Activated naive CD8-positive, alpha-beta T cell treated with anti-CD3 and anti-CD28 coated beads, Interleukin-2, amount 50 U/mL, for 24 hours (primary cell): ENCODE measurements around the gene ALX4.
A peak's percentile ranks its signal among the peaks of the same experiment; 100 is the strongest.

Experiments
- ATAC-seq: fragments of 150-1000 bp; cut with Tn5 transposase; one replicate; pipeline ENCODE4 v1.10.0; 2021
- DNase-seq: peaks from one replicate; pipeline ENCODE4 v3.0.0; 2021
- H3K27ac Mint-ChIP-seq: one replicate; pipeline ENCODE4 v1.8.0; 2021; ENCODE audit warnings: mild to moderate bottlenecking, mixed read lengths
- H3K27me3 Mint-ChIP-seq: one replicate; pipeline ENCODE4 v1.8.0; 2021; ENCODE audit warnings: mixed read lengths
- H3K36me3 Mint-ChIP-seq: one replicate; pipeline ENCODE4 v1.8.0; 2021; ENCODE audit warnings: low read depth, mixed read lengths
- H3K4me1 Mint-ChIP-seq: one replicate; pipeline ENCODE4 v1.8.0; 2021; ENCODE audit warnings: mixed read lengths
- H3K4me3 Mint-ChIP-seq: one replicate; pipeline ENCODE4 v1.8.0; 2021; ENCODE audit warnings: mild to moderate bottlenecking, moderate library complexity, mixed read lengths
- H3K9me3 Mint-ChIP-seq: one replicate; pipeline ENCODE4 v1.8.0; 2021; ENCODE audit warnings: mixed read lengths

Gene ALX4

GRCh38 chr11:44309478-44310205, at the start of gene ALX4:
Gene ALX4 (minus strand): TSS chr11:44310139. CDS start chr11:44310062, 77 bp downstream.
- no peak for ATAC-seq
- no peak within 1 kb of the TSS for H3K4me3 Mint-ChIP-seq
- peaks cover 91% of the 10 kb centered on the region for H3K27me3 Mint-ChIP-seq
- no peaks in the 10 kb centered on the region for H3K36me3 Mint-ChIP-seq
- no peak within 1 kb of the TSS for H3K27ac Mint-ChIP-seq
- DNase-seq = peak; percentile 27
- H3K4me1 Mint-ChIP-seq = peaks cover 29% of the 10 kb centered on the region
- H3K9me3 Mint-ChIP-seq = no peaks in the 10 kb centered on the region

GRCh38 chr11:44359162-44359561, 49.2 kb upstream of the ALX4 start:
- DNase-seq (no peak), ATAC-seq (no peak)
- H3K9me3 Mint-ChIP-seq = no peaks in the 10 kb centered on the region
- H3K4me3 Mint-ChIP-seq = no peak overlapping the region
- no peaks in the 10 kb centered on the region for H3K4me1 Mint-ChIP-seq
- peaks cover 17% of the 10 kb centered on the region for H3K27me3 Mint-ChIP-seq
- no peak overlapping the region for H3K27ac Mint-ChIP-seq
- no peaks in the 10 kb centered on the region for H3K36me3 Mint-ChIP-seq

GRCh38 chr11:44358713-44359112, 48.8 kb upstream of the ALX4 start:
- DNase-seq (no peak), ATAC-seq (no peak)
- H3K36me3 Mint-ChIP-seq = no peaks in the 10 kb centered on the region
- H3K4me1 Mint-ChIP-seq = no peaks in the 10 kb centered on the region
- no peak overlapping the region for H3K4me3 Mint-ChIP-seq
- H3K27ac Mint-ChIP-seq = no peak overlapping the region
- no peaks in the 10 kb centered on the region for H3K9me3 Mint-ChIP-seq
- peaks cover 17% of the 10 kb centered on the region for H3K27me3 Mint-ChIP-seq

DNA sequence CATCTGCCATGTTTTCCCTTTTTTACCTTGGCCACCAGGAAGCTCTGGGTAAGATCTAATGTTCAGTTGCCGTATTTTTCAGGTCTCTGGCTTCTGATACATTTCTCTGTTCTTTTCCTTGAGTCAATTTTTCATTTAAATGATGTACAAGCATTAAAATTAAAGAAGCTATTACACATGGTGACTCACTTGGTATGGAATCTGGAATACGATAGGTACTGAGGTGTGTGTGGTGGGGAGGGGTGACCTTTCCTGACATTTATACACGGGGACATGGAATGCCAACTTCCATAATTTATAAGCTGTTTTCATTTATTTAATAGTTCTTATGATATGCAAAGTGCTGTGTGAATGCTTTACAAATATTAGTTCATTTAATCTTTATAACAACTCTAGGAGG, 47.8 kb upstream of the ALX4 start:
- Mint-ChIP-seq H3K4me3 (no peak overlapping the region), H3K9me3 (no peaks in the 10 kb centered on the region), H3K4me1 (no peaks in the 10 kb centered on the region), H3K36me3 (no peaks in the 10 kb centered on the region), H3K27me3 (peaks cover 17% of the 10 kb centered on the region), H3K27ac (no peak overlapping the region)
- ATAC-seq (no peak), DNase-seq (no peak)

GRCh38 chr11:44356351-44356750, 46.4 kb upstream of the ALX4 start:
- peaks cover 22% of the 10 kb centered on the region for H3K27me3 Mint-ChIP-seq
- H3K4me1 Mint-ChIP-seq = no peaks in the 10 kb centered on the region
- ATAC-seq = no peak
- H3K36me3 Mint-ChIP-seq = no peaks in the 10 kb centered on the region
- H3K27ac Mint-ChIP-seq = no peak overlapping the region
- H3K4me3 Mint-ChIP-seq = no peak overlapping the region
- H3K9me3 Mint-ChIP-seq = no peaks in the 10 kb centered on the region
- no peak for DNase-seq

GRCh38 chr11:44351898-44352498, 42.1 kb upstream of the ALX4 start:
- DNase-seq = no peak
- peaks cover 26% of the 10 kb centered on the region for H3K27me3 Mint-ChIP-seq
- peaks cover 2% of the 10 kb centered on the region for H3K4me1 Mint-ChIP-seq
- no peak for ATAC-seq
- no peak overlapping the region for H3K4me3 Mint-ChIP-seq
- H3K27ac Mint-ChIP-seq = no peak overlapping the region
- no peaks in the 10 kb centered on the region for H3K9me3 Mint-ChIP-seq
- no peaks in the 10 kb centered on the region for H3K36me3 Mint-ChIP-seq

DNA sequence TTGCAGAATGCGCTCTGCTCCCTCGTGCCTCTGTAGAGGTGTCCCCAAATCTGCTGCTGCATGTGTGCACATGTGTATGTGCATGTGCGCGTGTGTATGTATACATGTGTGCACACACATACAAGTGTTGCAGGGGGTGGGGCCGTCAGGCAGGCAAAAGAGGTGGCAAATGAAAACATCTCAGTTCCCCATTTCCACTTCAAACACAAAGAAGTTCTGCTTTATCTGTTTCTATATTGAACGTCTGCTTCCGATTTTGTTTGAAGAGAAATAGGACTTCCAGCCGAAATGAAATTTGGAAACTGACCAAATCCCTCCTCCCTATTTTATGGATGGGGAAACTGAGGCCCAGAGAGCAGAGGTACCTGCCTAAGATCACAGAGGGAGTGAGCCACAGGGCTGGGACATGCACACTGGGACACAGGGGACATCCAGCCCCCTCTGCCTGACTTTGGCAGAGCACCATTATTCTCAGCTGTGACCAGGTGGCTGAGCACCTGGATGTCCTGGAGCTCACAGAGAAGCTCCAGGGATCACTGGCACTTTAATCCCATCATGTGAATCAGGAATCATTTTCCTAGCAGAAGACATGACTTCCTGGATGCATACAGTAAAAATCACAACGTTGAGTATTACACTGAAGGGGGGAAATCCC, 41.2 kb upstream of the ALX4 start:
- no peaks in the 10 kb centered on the region for H3K9me3 Mint-ChIP-seq
- H3K4me3 Mint-ChIP-seq = no peak overlapping the region
- no peak for ATAC-seq
- H3K27ac Mint-ChIP-seq = no peak overlapping the region
- no peak for DNase-seq
- H3K36me3 Mint-ChIP-seq = no peaks in the 10 kb centered on the region
- H3K4me1 Mint-ChIP-seq = peaks cover 2% of the 10 kb centered on the region
- peaks cover 28% of the 10 kb centered on the region for H3K27me3 Mint-ChIP-seq

DNA sequence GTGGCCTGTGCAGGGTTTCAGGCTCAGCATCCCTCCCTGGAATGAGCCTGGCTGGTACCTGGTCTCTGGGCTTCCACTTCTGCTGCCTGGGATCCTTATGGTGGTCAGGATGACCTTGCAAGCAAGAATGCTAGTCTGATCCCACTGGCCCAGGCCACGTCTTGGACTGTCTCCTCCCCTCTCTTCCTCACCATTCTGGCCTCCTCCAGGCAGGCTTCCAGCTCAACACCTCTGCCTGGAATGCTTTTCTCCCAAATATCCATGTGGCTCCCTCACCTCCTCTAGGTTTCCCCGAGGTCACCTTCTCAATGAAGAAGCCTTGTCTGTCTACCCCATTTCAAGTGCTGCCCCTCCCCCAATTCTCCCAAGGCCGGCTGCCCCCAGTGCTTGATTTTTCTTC, 39.4 kb upstream of the ALX4 start:
- DNase-seq = no peak
- no peaks in the 10 kb centered on the region for H3K36me3 Mint-ChIP-seq
- H3K4me3 Mint-ChIP-seq = no peak overlapping the region
- peaks cover 30% of the 10 kb centered on the region for H3K27me3 Mint-ChIP-seq
- H3K9me3 Mint-ChIP-seq = no peaks in the 10 kb centered on the region
- no peak overlapping the region for H3K27ac Mint-ChIP-seq
- peaks cover 2% of the 10 kb centered on the region for H3K4me1 Mint-ChIP-seq
- ATAC-seq = no peak

DNA sequence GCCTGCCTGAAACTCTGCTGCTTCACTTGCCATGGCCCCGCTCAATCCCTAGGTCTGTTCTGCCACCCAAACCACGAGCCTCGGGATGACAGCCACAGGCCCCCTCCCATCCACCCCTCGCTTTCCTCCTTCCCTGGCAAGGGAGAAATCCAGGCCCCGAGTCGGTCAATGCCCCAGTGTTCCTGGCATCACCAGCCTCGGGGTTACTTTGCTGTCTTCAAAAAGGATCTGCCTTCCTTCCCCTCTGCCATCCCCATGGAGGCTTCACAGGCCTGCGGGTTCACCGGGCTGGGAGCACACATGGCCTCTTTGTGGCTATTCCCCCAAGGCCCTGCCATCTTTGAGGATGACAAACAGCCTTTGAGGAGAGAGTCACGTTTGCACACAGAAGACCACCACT, 38.8 kb upstream of the ALX4 start:
- H3K4me1 Mint-ChIP-seq = peaks cover 2% of the 10 kb centered on the region
- H3K27me3 Mint-ChIP-seq = peaks cover 30% of the 10 kb centered on the region
- H3K9me3 Mint-ChIP-seq = no peaks in the 10 kb centered on the region
- no peaks in the 10 kb centered on the region for H3K36me3 Mint-ChIP-seq
- ATAC-seq = no peak
- H3K27ac Mint-ChIP-seq = no peak overlapping the region
- no peak for DNase-seq
- no peak overlapping the region for H3K4me3 Mint-ChIP-seq

DNA sequence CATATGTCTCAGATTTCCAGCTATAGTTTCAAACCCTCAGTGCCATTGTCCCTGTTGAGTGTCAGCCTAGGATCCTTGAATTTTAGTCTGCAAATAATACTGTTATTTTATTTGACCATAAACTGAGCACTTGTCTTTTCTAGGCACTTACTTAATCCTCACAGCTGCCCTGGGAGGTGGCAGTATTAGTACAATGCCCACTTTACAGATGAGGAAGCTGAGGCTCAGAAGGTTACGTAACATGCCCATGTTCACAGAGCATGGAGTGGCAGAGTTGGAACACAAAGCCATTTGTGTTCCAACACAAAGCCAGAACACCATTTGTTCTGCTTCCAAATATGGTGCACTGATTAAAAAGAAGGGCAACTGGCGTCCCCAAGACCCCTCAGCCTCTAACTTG, 38.2 kb upstream of the ALX4 start:
- peaks cover 2% of the 10 kb centered on the region for H3K4me1 Mint-ChIP-seq
- H3K4me3 Mint-ChIP-seq = no peak overlapping the region
- ATAC-seq (no peak), DNase-seq (no peak)
- no peaks in the 10 kb centered on the region for H3K36me3 Mint-ChIP-seq
- no peak overlapping the region for H3K27ac Mint-ChIP-seq
- H3K27me3 Mint-ChIP-seq = peaks cover 30% of the 10 kb centered on the region
- H3K9me3 Mint-ChIP-seq = no peaks in the 10 kb centered on the region

- Mint-ChIP-seq H3K36me3 (no peaks in the 10 kb centered on the region), H3K27ac (no peak overlapping the region), H3K4me1 (peaks cover 2% of the 10 kb centered on the region), H3K9me3 (no peaks in the 10 kb centered on the region), H3K27me3 (peaks cover 30% of the 10 kb centered on the region), H3K4me3 (no peak overlapping the region)
- DNase-seq (no peak), ATAC-seq (no peak)
These were observed 37.6 kb upstream of the ALX4 start for GRCh38 chr11:44347538-44347937.

GRCh38 chr11:44346983-44347382, 37.0 kb upstream of the ALX4 start:
- no peaks in the 10 kb centered on the region for H3K36me3 Mint-ChIP-seq
- no peak overlapping the region for H3K4me3 Mint-ChIP-seq
- H3K27ac Mint-ChIP-seq = no peak overlapping the region
- H3K27me3 Mint-ChIP-seq = peaks cover 27% of the 10 kb centered on the region
- DNase-seq (no peak), ATAC-seq (no peak)
- no peaks in the 10 kb centered on the region for H3K9me3 Mint-ChIP-seq
- peaks cover 2% of the 10 kb centered on the region for H3K4me1 Mint-ChIP-seq

DNA sequence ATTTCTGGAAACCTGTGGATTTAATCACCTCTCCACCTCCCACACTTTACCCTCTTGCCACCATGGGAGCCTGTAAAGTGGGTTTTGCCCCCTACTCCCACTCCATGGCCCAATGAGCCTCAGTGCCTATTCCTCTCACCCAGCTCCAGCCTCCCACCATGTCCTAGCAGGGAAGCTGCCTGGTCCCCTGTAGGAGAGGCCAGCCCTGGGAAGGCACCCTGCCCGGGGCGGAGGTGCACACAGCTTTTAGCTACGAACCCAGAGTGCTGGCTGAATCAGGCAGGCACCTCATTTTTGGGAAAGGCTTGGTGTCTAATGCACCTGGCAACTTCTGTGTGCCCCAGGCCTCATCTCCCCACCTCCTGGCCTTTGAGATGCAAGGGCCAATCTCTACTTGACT, 35.8 kb upstream of the ALX4 start:
- Mint-ChIP-seq H3K36me3 (no peaks in the 10 kb centered on the region), H3K4me1 (peaks cover 1% of the 10 kb centered on the region), H3K4me3 (no peak overlapping the region), H3K27me3 (peaks cover 24% of the 10 kb centered on the region), H3K27ac (no peak overlapping the region), H3K9me3 (no peaks in the 10 kb centered on the region)
- no peak for DNase-seq
- no peak for ATAC-seq

GRCh38 chr11:44344921-44345320, 35.0 kb upstream of the ALX4 start:
- Mint-ChIP-seq H3K4me3 (no peak overlapping the region), H3K36me3 (no peaks in the 10 kb centered on the region), H3K27me3 (peaks cover 19% of the 10 kb centered on the region), H3K4me1 (no peaks in the 10 kb centered on the region), H3K27ac (no peak overlapping the region), H3K9me3 (no peaks in the 10 kb centered on the region)
- DNase-seq (no peak), ATAC-seq (no peak)

GRCh38 chr11:44344423-44344820, 34.5 kb upstream of the ALX4 start:
- DNase-seq (no peak), ATAC-seq (no peak)
- H3K4me3 Mint-ChIP-seq = no peak overlapping the region
- no peaks in the 10 kb centered on the region for H3K36me3 Mint-ChIP-seq
- H3K9me3 Mint-ChIP-seq = no peaks in the 10 kb centered on the region
- no peak overlapping the region for H3K27ac Mint-ChIP-seq
- peaks cover 15% of the 10 kb centered on the region for H3K27me3 Mint-ChIP-seq
- no peaks in the 10 kb centered on the region for H3K4me1 Mint-ChIP-seq
